CD14-positive monocyte (primary cell): Measurements from ENCODE around the gene NOSIP. TPM values are rescaled to one million over a fixed set of nuclear protein-coding genes. Genes with fewer than 3 reads are reported as not detected.
A peak's percentile ranks its signal among the peaks of the same experiment; 100 is the strongest.

ENCODE experiments used
- DNase-seq, 3 donors: peaks; one replicate each; pipeline ENCODE4 v3.0.0-alpha.2; 2011 to 2022
- H2AFZ ChIP-seq: 2 replicates; pipeline ENCODE4 v1.6.0; 2012; ENCODE audit warnings: mild to moderate bottlenecking, low read depth, low read length, inconsistent platforms; ENCODE audit not compliant: insufficient read depth, poor library complexity, severe bottlenecking
- H3K27ac ChIP-seq, 2 donors: 1 replicate in 1 of 2; 2 replicates in 1 of 2; pipeline ENCODE4 v1.5.1; 2012 to 2013; ENCODE audit warnings: low read length in 2 of 2, control low read depth in 1 of 2, inconsistent platforms in 1 of 2, low read depth in 1 of 2, mild to moderate bottlenecking in 1 of 2
- H3K27me3 ChIP-seq, 2 donors: one replicate each; pipeline versions ENCODE4 v1.6.0 to v1.6.1; 2011 to 2013; ENCODE audit warnings: low read length in 2 of 2; ENCODE audit not compliant: control insufficient read depth in 2 of 2, insufficient read depth in 2 of 2
- H3K36me3 ChIP-seq, 2 donors: replicated peaks in 1 of 2; 1 replicate in 1 of 2; 2 replicates in 1 of 2; pipeline versions ENCODE4 v1.5.1 to v1.6.1; 2012 to 2013; ENCODE audit warnings: low read length in 2 of 2, control low read depth in 1 of 2, inconsistent platforms in 1 of 2, mild to moderate bottlenecking in 1 of 2; ENCODE audit not compliant: insufficient read depth in 2 of 2, control insufficient read depth in 1 of 2
- H3K4me1 ChIP-seq, 2 donors: 1 replicate in 1 of 2; 2 replicates in 1 of 2; pipeline versions ENCODE4 v1.5.1 to v1.6.1; 2012 to 2013; ENCODE audit warnings: low read length in 2 of 2, control low read depth in 1 of 2, inconsistent platforms in 1 of 2, mild to moderate bottlenecking in 1 of 2, moderate library complexity in 1 of 2; ENCODE audit not compliant: insufficient read depth in 2 of 2, control insufficient read depth in 1 of 2
- H3K4me2 ChIP-seq: replicated peaks from 2 replicates; pipeline ENCODE3; 2012; ENCODE audit warnings: low read length, moderate library complexity, mild to moderate bottlenecking; ENCODE audit not compliant: poor library complexity, severe bottlenecking; ENCODE audit errors: extremely low read depth
- H3K4me3 ChIP-seq, 3 experiments: fragments of 200-600 bp in 1 of 3; sonication (generic) in 1 of 3; replicated peaks in 1 of 3; 1 replicate in 2 of 3; 2 replicates in 1 of 3; pipeline ENCODE4 v1.5.1; 2011 to 2013; ENCODE audit warnings: low read length in 3 of 3, mild to moderate bottlenecking in 3 of 3, control low read depth in 2 of 3, low read depth in 2 of 3, inconsistent platforms in 1 of 3, moderate library complexity in 1 of 3
- H3K79me2 ChIP-seq: 2 replicates; pipeline ENCODE4 v1.6.0; 2012; ENCODE audit warnings: mild to moderate bottlenecking, control low read depth, inconsistent platforms, low read length, moderate library complexity; ENCODE audit not compliant: insufficient read depth
- H3K9ac ChIP-seq: 2 replicates; pipeline ENCODE4 v1.6.0; 2017; ENCODE audit warnings: low read length, mild to moderate bottlenecking; ENCODE audit not compliant: insufficient read depth, poor library complexity, severe bottlenecking
- H3K9me3 ChIP-seq, 2 donors: replicated peaks in 1 of 2; 1 replicate in 1 of 2; 2 replicates in 1 of 2; pipeline versions ENCODE4 v1.5.1 to v1.6.1; 2012 to 2013; ENCODE audit warnings: low read length in 2 of 2, control low read depth in 1 of 2; ENCODE audit not compliant: control insufficient read depth in 1 of 2, insufficient read depth in 1 of 2
- H4K20me1 ChIP-seq: 2 replicates; pipeline ENCODE4 v1.6.0; 2012; ENCODE audit warnings: mild to moderate bottlenecking, low read length, control low read depth, moderate library complexity; ENCODE audit not compliant: insufficient read depth
- H3K27ac Mint-ChIP-seq, 7 donors: one replicate each; pipeline ENCODE4 v1.8.0; 2020; ENCODE audit warnings: mild to moderate bottlenecking in 7 of 7, mixed read lengths in 7 of 7, moderate library complexity in 6 of 7, inconsistent platforms in 2 of 7
- H3K27me3 Mint-ChIP-seq, 3 donors: one replicate each; pipeline ENCODE4 v1.8.0; 2021 to 2022; ENCODE audit warnings: low read depth in 3 of 3, mild to moderate bottlenecking in 3 of 3, mixed read lengths in 3 of 3, moderate library complexity in 3 of 3, inconsistent platforms in 1 of 3
- H3K36me3 Mint-ChIP-seq, 2 donors: one replicate each; pipeline ENCODE4 v1.8.0; 2020; ENCODE audit warnings: mixed read lengths in 2 of 2, inconsistent platforms in 1 of 2, mild to moderate bottlenecking in 1 of 2
- H3K4me1 Mint-ChIP-seq: one replicate; pipeline ENCODE4 v1.8.0; 2020; ENCODE audit warnings: mild to moderate bottlenecking, mixed read lengths
- H3K4me3 Mint-ChIP-seq, 2 donors: one replicate each; pipeline ENCODE4 v1.8.0; 2020; ENCODE audit warnings: mild to moderate bottlenecking in 2 of 2, mixed read lengths in 2 of 2, moderate library complexity in 1 of 2
- H3K9me3 Mint-ChIP-seq, 7 donors: one replicate each; pipeline ENCODE4 v1.8.0; 2020 to 2022; ENCODE audit warnings: mixed read lengths in 7 of 7, mild to moderate bottlenecking in 6 of 7, moderate library complexity in 6 of 7, inconsistent platforms in 2 of 7
- CTCF ChIP-seq: fragments of 200-600 bp; IDR thresholded peaks from one replicate; pipeline ENCODE4 v1.8.0; 2022; ENCODE audit warnings: antibody characterized with exemption, mild to moderate bottlenecking
- WGBS: methylation state at CpG from one replicate; pipeline ENCODE4 v1.1.5; 2013; ENCODE audit warnings: missing lambda C conversion rate; ENCODE audit not compliant: insufficient coverage; 5-methylcytosine and 5-hydroxymethylcytosine counted together
- intact Hi-C, 2 donors: fragments of 100-400 bp; cut with micrococcal nuclease; formaldehyde crosslinking; loops; one replicate each; pipeline versions ENCODE4 v1.15.0 to v1.15.1; 2023
- polyA plus RNA-seq, 3 donors: library from polyadenylated mRNA; depleted of rRNA in 1 of 3; unstranded in 2 of 3; stranded (reverse) in 1 of 3; fragments of 300-500 nt in 2 of 3; fragments of >200 nt in 1 of 3; fragmentation: Illumina TruSeq in 2 of 3; gene quantifications; 1 replicate in 2 of 3; 2 replicates in 1 of 3; pipeline ENCODE4 v1.2.3, GENCODE V29; 2012 to 2021

NOSIP gene
- polyA plus RNA-seq, 3 donors = 63.4 to 120 (median 96.4) TPM

- intact Hi-C loops = no loop called here
- Mint-ChIP-seq H3K36me3 (peaks cover 50 to 80% of the 10 kb centered on the region in 2 donors), H3K9me3 (peaks cover 0 to 2% (median 0%) of the 10 kb centered on the region in 7 donors), H3K27me3 (peaks cover 9 to 30% (median 17%) of the 10 kb centered on the region in 3 donors), H3K4me3 (no peak overlapping the region), H3K4me1 (peaks cover 31% of the 10 kb centered on the region), H3K27ac (peak overlapping the region in 1 of 7 donors; percentile 54)
- H4K20me1 ChIP-seq = peaks cover 25% of the 10 kb centered on the region
- H3K4me2 ChIP-seq = no peak overlapping the region
- no peaks in the 10 kb centered on the region for H3K27me3 ChIP-seq
- no peak overlapping the region for H3K4me3 ChIP-seq
- H3K4me1 ChIP-seq = peaks cover 35 to 44% of the 10 kb centered on the region in 2 donors
- peaks cover 37 to 71% of the 10 kb centered on the region in 2 donors for H3K36me3 ChIP-seq
- no peak overlapping the region for H3K27ac ChIP-seq
- H3K9me3 ChIP-seq = no peaks in the 10 kb centered on the region
- 93% methylated on average over 19 of the region's 22 CpGs for WGBS
- H3K9ac ChIP-seq = no peak overlapping the region
- no peaks in the 10 kb centered on the region for H3K79me2 ChIP-seq
- no peak overlapping the region for H2AFZ ChIP-seq
- TF ChIP-seq CTCF = no peak
- no peak for DNase-seq
Observed at GRCh38 chr19:49536921-49537462, 43.4 kb downstream of the NOSIP start.

- Histone ChIP-seq H3K4me2 (peak overlapping the region; percentile 94), H3K27ac (no peak overlapping the region), H3K9me3 (no peaks in the 10 kb centered on the region), H3K79me2 (no peaks in the 10 kb centered on the region), H3K4me3 (peak overlapping the region in 1 of 3 experiments; percentile 79), H3K36me3 (peaks cover 41 to 64% of the 10 kb centered on the region in 2 donors), H3K4me1 (peaks cover 35 to 44% of the 10 kb centered on the region in 2 donors), H2AFZ (no peak overlapping the region), H4K20me1 (peaks cover 35% of the 10 kb centered on the region), H3K27me3 (no peaks in the 10 kb centered on the region), H3K9ac (no peak overlapping the region)
- Mint-ChIP-seq H3K27me3 (peaks cover 8 to 33% (median 17%) of the 10 kb centered on the region in 3 donors), H3K36me3 (peaks cover 55 to 82% of the 10 kb centered on the region in 2 donors), H3K4me3 (peak overlapping the region; percentile 80 to 89), H3K27ac (peak overlapping the region in 3 of 7 donors; percentile 9 to 74 (median 30)), H3K9me3 (peaks cover 0 to 2% (median 0%) of the 10 kb centered on the region in 7 donors), H3K4me1 (peaks cover 31% of the 10 kb centered on the region)
- intact Hi-C loops = no loop called here
- no peak for TF ChIP-seq CTCF
- WGBS = 0% methylated on average over 7 of the region's 8 CpGs
- no peak for DNase-seq
Observed at GRCh38 chr19:49534632-49535385, 45.5 kb downstream of the NOSIP start.
